H1 (cell line): ENCODE measurements around the gene COL5A1. TPM values are rescaled to one million over a fixed set of nuclear protein-coding genes. Genes with fewer than 3 reads are reported as not detected.

ENCODE experiments used
- HDAC2 ChIP-seq, 2 experiments: fragments of 300-600 bp in 1 of 2; sonication (generic) in 1 of 2; IDR thresholded peaks; 2 replicates each; pipeline ENCODE4 v1.6.1; 2011 to 2012; ENCODE audit warnings: low read depth in 2 of 2, low read length in 2 of 2, mild to moderate bottlenecking in 2 of 2, moderate library complexity in 2 of 2, borderline replicate concordance in 1 of 2, inconsistent platforms in 1 of 2
- SIRT6 ChIP-seq: IDR thresholded peaks from one replicate; pipeline ENCODE4 v1.7.1; 2012; ENCODE audit warnings: low read length, inconsistent platforms
- polyA plus RNA-seq, 7 experiments: library from polyadenylated mRNA; depleted of rRNA in 3 of 7; stranded (reverse) in 5 of 7; unstranded in 2 of 7; fragments of >200 nt in 5 of 7; fragments of 200-250 nt in 2 of 7; gene quantifications; 1 replicate in 5 of 7; 2 replicates in 1 of 7; 4 replicates in 1 of 7; pipeline versions ENCODE4 v1.2.1 to v1.2.3, GENCODE V29; 2011 to 2013; ENCODE audit warnings: missing spikeins in 2 of 7, mixed read lengths in 2 of 7
- total RNA-seq: library from RNA; stranded (reverse); fragmentation: NEBNext Ultra II Directional; extraction: Animal tissue kit (Norgen Biotek cat#: 25700); gene quantifications from 2 replicates; pipeline ENCODE4 v1.2.1, GENCODE V29; 2021
- TF ChIP-seq, protein P1 (sequence below): IDR thresholded peaks from 2 replicates; pipeline ENCODE4 v1.6.1; 2012; ENCODE audit warnings: low read length, inconsistent platforms
- TF ChIP-seq, protein P2 (sequence below): fragments of 300-600 bp; sonication (generic); IDR thresholded peaks from 2 replicates; pipeline ENCODE4 v1.7.1; 2012; ENCODE audit warnings: low read length, moderate library complexity, mild to moderate bottlenecking, inconsistent platforms; ENCODE audit not compliant: insufficient replicate concordance

COL5A1 gene
- total and polyA plus RNA-seq, 2 of the 8 experiments (the other 6 are each of a cell fraction or from before 2014, with no cell fraction given): 3.8 to 12.0 TPM

DNA sequence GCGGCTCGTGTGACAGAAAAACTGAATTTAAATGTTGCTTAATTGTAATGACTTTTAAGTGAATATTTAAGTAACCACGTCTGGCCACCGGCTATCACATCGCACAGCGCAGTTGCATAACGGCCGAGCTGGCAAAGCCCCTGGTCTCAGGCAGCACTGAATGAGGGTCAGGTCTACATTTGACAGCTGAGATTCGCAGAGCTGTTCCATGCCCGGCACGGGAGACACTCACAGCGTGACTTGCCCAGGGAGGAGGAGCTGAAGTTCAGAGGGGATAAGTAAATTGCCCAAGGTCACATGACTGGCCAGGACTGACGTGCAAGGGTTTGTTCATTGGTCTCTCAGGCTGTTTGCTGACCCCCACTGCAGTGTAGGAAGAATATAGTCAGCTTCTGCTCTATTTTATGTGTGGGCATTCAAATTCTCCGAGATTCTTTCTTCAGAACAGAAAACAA lies 17.4 kb upstream of the COL5A1 start (continued):
- TF ChIP-seq, protein P1, sequence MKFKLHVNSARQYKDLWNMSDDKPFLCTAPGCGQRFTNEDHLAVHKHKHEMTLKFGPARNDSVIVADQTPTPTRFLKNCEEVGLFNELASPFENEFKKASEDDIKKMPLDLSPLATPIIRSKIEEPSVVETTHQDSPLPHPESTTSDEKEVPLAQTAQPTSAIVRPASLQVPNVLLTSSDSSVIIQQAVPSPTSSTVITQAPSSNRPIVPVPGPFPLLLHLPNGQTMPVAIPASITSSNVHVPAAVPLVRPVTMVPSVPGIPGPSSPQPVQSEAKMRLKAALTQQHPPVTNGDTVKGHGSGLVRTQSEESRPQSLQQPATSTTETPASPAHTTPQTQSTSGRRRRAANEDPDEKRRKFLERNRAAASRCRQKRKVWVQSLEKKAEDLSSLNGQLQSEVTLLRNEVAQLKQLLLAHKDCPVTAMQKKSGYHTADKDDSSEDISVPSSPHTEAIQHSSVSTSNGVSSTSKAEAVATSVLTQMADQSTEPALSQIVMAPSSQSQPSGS: no peak
- TF ChIP-seq, protein P2, sequence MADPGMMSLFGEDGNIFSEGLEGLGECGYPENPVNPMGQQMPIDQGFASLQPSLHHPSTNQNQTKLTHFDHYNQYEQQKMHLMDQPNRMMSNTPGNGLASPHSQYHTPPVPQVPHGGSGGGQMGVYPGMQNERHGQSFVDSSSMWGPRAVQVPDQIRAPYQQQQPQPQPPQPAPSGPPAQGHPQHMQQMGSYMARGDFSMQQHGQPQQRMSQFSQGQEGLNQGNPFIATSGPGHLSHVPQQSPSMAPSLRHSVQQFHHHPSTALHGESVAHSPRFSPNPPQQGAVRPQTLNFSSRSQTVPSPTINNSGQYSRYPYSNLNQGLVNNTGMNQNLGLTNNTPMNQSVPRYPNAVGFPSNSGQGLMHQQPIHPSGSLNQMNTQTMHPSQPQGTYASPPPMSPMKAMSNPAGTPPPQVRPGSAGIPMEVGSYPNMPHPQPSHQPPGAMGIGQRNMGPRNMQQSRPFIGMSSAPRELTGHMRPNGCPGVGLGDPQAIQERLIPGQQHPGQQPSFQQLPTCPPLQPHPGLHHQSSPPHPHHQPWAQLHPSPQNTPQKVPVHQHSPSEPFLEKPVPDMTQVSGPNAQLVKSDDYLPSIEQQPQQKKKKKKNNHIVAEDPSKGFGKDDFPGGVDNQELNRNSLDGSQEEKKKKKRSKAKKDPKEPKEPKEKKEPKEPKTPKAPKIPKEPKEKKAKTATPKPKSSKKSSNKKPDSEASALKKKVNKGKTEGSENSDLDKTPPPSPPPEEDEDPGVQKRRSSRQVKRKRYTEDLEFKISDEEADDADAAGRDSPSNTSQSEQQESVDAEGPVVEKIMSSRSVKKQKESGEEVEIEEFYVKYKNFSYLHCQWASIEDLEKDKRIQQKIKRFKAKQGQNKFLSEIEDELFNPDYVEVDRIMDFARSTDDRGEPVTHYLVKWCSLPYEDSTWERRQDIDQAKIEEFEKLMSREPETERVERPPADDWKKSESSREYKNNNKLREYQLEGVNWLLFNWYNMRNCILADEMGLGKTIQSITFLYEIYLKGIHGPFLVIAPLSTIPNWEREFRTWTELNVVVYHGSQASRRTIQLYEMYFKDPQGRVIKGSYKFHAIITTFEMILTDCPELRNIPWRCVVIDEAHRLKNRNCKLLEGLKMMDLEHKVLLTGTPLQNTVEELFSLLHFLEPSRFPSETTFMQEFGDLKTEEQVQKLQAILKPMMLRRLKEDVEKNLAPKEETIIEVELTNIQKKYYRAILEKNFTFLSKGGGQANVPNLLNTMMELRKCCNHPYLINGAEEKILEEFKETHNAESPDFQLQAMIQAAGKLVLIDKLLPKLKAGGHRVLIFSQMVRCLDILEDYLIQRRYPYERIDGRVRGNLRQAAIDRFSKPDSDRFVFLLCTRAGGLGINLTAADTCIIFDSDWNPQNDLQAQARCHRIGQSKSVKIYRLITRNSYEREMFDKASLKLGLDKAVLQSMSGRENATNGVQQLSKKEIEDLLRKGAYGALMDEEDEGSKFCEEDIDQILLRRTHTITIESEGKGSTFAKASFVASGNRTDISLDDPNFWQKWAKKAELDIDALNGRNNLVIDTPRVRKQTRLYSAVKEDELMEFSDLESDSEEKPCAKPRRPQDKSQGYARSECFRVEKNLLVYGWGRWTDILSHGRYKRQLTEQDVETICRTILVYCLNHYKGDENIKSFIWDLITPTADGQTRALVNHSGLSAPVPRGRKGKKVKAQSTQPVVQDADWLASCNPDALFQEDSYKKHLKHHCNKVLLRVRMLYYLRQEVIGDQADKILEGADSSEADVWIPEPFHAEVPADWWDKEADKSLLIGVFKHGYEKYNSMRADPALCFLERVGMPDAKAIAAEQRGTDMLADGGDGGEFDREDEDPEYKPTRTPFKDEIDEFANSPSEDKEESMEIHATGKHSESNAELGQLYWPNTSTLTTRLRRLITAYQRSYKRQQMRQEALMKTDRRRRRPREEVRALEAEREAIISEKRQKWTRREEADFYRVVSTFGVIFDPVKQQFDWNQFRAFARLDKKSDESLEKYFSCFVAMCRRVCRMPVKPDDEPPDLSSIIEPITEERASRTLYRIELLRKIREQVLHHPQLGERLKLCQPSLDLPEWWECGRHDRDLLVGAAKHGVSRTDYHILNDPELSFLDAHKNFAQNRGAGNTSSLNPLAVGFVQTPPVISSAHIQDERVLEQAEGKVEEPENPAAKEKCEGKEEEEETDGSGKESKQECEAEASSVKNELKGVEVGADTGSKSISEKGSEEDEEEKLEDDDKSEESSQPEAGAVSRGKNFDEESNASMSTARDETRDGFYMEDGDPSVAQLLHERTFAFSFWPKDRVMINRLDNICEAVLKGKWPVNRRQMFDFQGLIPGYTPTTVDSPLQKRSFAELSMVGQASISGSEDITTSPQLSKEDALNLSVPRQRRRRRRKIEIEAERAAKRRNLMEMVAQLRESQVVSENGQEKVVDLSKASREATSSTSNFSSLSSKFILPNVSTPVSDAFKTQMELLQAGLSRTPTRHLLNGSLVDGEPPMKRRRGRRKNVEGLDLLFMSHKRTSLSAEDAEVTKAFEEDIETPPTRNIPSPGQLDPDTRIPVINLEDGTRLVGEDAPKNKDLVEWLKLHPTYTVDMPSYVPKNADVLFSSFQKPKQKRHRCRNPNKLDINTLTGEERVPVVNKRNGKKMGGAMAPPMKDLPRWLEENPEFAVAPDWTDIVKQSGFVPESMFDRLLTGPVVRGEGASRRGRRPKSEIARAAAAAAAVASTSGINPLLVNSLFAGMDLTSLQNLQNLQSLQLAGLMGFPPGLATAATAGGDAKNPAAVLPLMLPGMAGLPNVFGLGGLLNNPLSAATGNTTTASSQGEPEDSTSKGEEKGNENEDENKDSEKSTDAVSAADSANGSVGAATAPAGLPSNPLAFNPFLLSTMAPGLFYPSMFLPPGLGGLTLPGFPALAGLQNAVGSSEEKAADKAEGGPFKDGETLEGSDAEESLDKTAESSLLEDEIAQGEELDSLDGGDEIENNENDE: no peak
- TF ChIP-seq SIRT6: no peak
- no peak for TF ChIP-seq HDAC2 (IDR thresholded peaks at IDR 0.05; ENCODE audit: borderline replicate concordance in 1 of 2, low read depth in 2 of 2, low read length in 2 of 2)
